ENCODE data around the gene KANK4.
A peak's percentile ranks its signal among the peaks of the same experiment; 100 is the strongest.
"Not testable (repeated sequence)": the region's sequence is repeated elsewhere in the genome, so short reads cannot be mapped to it uniquely, and the experiment has no call there.

Gene KANK4

GRCh38 chr1:62240651-62241370 lies 78.4 kb downstream of the KANK4 start:
- TF ChIP-seq CTCF (conservative IDR thresholded peaks at IDR 0.05; ENCODE audit: low read depth, low read length), result no peak
- H3K4me3 ChIP-seq (ENCODE audit: low read depth, low read length), result no peak overlapping the region
- no peak for DNase-seq (ENCODE audit: low read depth)

GRCh38 chr1:62239652-62240403 lies 79.4 kb downstream of the KANK4 start:
- not testable (repeated sequence) for DNase-seq (ENCODE audit: low read depth); H3K4me3 ChIP-seq (ENCODE audit: low read depth, low read length)

GRCh38 chr1:62238507-62238906 lies 80.7 kb downstream of the KANK4 start:
- H3K4me3 ChIP-seq (ENCODE audit: low read depth, low read length), result no peak overlapping the region
- no peak for DNase-seq (ENCODE audit: low read depth)
- no peak for TF ChIP-seq CTCF (conservative IDR thresholded peaks at IDR 0.05; ENCODE audit: low read depth, low read length)

- TF ChIP-seq CTCF (conservative IDR thresholded peaks at IDR 0.05; ENCODE audit: low read depth, low read length), result no peak
- DNase-seq (ENCODE audit: low read depth), result peak; percentile 11
- H3K4me3 ChIP-seq (ENCODE audit: low read depth, low read length), result no peak overlapping the region
Measured at GRCh38 chr1:62237950-62238374, 81.3 kb downstream of the KANK4 start.

GRCh38 chr1:62237361-62237760 lies 81.9 kb downstream of the KANK4 start:
- TF ChIP-seq CTCF (conservative IDR thresholded peaks at IDR 0.05; ENCODE audit: low read depth, low read length), result no peak
- no peak for DNase-seq (ENCODE audit: low read depth)

GRCh38 chr1:62235576-62235975 lies 83.7 kb downstream of the KANK4 start:
- no peak for DNase-seq (ENCODE audit: low read depth)
- no peak overlapping the region for H3K4me3 ChIP-seq (ENCODE audit: low read depth, low read length)
- TF ChIP-seq CTCF (conservative IDR thresholded peaks at IDR 0.05; ENCODE audit: low read depth, low read length), result no peak

More at GRCh38 chr1:62237361-62237760, 81.9 kb downstream of the KANK4 start:
- no peak overlapping the region for H3K4me3 ChIP-seq (ENCODE audit: low read depth, low read length)

- DNase-seq (ENCODE audit: low read depth), result no peak
- no peak for TF ChIP-seq CTCF (conservative IDR thresholded peaks at IDR 0.05; ENCODE audit: low read depth, low read length)
- H3K4me3 ChIP-seq (ENCODE audit: low read depth, low read length), result no peak overlapping the region
Measured at GRCh38 chr1:62234688-62235087, 84.5 kb downstream of the KANK4 start.
